OCI-LY3 (cell line): ENCODE results near the gene SLC27A5.

Experiments
- H2AFZ ChIP-seq: fragments of 200-600, 300-600 bp; shearing (Covaris generic); 2 replicates; pipeline ENCODE4 v1.6.0; 2014; ENCODE audit warnings: antibody characterized with exemption, low read depth, low read length
- H3K27ac ChIP-seq: fragments of 200-600, 300-600 bp; sonication (generic); 2 replicates; pipeline ENCODE4 v1.5.1; 2014; ENCODE audit warnings: mild to moderate bottlenecking, low read length, moderate library complexity, mixed read lengths
- H3K27me3 ChIP-seq: fragments of 200-600, 300-600 bp; sonication (generic); 2 replicates; pipeline ENCODE4 v1.6.1; 2014; ENCODE audit warnings: low read depth, low read length, mixed read lengths
- H3K36me3 ChIP-seq: fragments of 200-600, 300-600 bp; sonication (generic); replicated peaks from 2 replicates; pipeline ENCODE3; 2014; ENCODE audit warnings: low read depth, low read length, mixed read lengths
- H3K4me1 ChIP-seq: fragments of 300-600, 200-600 bp; sonication (generic); 2 replicates; pipeline ENCODE4 v1.6.1; 2014; ENCODE audit warnings: low read length, mixed read lengths
- H3K4me2 ChIP-seq: fragments of 200-600, 300-600 bp; sonication (generic); 2 replicates; pipeline ENCODE4 v1.6.1; 2014; ENCODE audit warnings: low read length, mixed read lengths
- H3K4me3 ChIP-seq: fragments of 300-600, 200-600 bp; sonication (generic); 2 replicates; pipeline ENCODE4 v1.5.1; 2014; ENCODE audit warnings: antibody characterized with exemption, mild to moderate bottlenecking, low read length, moderate library complexity
- H3K79me2 ChIP-seq: fragments of 300-600, 200-600 bp; shearing (Covaris generic); 2 replicates; pipeline ENCODE4 v1.6.1; 2014; ENCODE audit warnings: mild to moderate bottlenecking, low read length, mixed read lengths
- H3K9ac ChIP-seq: fragments of 300-600, 200-600 bp; shearing (Covaris generic); 2 replicates; pipeline ENCODE4 v1.6.0; 2014; ENCODE audit warnings: mild to moderate bottlenecking, low read length, moderate library complexity
- H3K9me3 ChIP-seq: fragments of 200-600, 300-600 bp; shearing (Covaris generic); 2 replicates; pipeline ENCODE4 v1.6.1; 2014; ENCODE audit warnings: low read length, mixed read lengths; ENCODE audit not compliant: insufficient read depth
- H4K20me1 ChIP-seq: fragments of 200-600, 300-600 bp; sonication (generic); 2 replicates; pipeline ENCODE4 v1.6.1; 2016; ENCODE audit warnings: low read length, mixed read lengths; ENCODE audit not compliant: insufficient read depth
- EZH2phosphoT487 ChIP-seq: fragments of 200-600 bp; shearing (Covaris generic); IDR thresholded peaks from 2 replicates; pipeline ENCODE4 v1.6.1; 2018; ENCODE audit warnings: antibody characterized with exemption, mixed run types, low read depth
- TF ChIP-seq, protein P1 (sequence below): fragments of 200-600, 300-600 bp; sonication (generic); IDR thresholded peaks from 2 replicates; pipeline ENCODE4 v1.5.1; 2014; ENCODE audit warnings: antibody characterized with exemption, low read length, low read depth

SLC27A5 gene

DNA sequence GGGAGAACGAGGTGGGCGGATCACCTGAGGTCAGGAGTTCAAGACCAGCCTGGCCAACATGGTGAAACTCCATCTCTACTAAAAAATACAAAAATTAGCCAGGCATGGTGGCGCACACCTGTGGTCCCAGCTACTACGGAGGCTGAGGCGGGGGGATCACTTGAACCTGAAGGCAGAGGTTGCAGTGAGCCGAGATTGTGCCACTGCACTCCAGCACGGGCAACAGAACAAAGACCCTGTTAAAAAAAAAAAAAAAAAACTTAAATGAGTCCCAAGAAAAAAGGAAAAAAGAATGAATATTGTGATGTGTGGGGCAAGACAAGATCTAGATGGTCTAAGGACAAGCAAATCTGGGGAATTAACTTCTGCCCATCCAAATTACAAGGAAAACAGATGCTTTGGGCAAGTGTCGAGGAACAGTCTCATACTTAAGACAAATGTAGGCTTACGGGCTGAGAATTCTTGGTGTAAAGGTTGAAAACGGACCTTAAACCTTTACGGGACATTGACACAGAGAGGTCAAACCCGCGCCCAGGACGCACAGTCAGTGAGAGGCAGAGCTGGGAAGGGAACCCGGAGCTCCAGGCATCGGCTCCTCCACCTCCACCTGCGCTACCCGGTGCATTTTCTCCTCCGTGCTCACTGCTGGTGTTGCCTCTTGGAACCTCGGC is 45.6 kb downstream of the SLC27A5 start:
- H3K4me2 ChIP-seq = peak overlapping the region; percentile 83
- H3K4me1 ChIP-seq = peaks cover 19% of the 10 kb centered on the region
- peaks cover 11% of the 10 kb centered on the region; the same call in 1 of the 2 replicates for H4K20me1 ChIP-seq
- H3K36me3 ChIP-seq = no peaks in the 10 kb centered on the region
- H2AFZ ChIP-seq = peak overlapping the region; percentile 94
- H3K79me2 ChIP-seq = peaks cover 9% of the 10 kb centered on the region
- H3K9ac ChIP-seq = peak overlapping the region; percentile 52
- TF ChIP-seq EZH2phosphoT487 = no peak
- TF ChIP-seq, protein P1, sequence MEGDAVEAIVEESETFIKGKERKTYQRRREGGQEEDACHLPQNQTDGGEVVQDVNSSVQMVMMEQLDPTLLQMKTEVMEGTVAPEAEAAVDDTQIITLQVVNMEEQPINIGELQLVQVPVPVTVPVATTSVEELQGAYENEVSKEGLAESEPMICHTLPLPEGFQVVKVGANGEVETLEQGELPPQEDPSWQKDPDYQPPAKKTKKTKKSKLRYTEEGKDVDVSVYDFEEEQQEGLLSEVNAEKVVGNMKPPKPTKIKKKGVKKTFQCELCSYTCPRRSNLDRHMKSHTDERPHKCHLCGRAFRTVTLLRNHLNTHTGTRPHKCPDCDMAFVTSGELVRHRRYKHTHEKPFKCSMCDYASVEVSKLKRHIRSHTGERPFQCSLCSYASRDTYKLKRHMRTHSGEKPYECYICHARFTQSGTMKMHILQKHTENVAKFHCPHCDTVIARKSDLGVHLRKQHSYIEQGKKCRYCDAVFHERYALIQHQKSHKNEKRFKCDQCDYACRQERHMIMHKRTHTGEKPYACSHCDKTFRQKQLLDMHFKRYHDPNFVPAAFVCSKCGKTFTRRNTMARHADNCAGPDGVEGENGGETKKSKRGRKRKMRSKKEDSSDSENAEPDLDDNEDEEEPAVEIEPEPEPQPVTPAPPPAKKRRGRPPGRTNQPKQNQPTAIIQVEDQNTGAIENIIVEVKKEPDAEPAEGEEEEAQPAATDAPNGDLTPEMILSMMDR = no peak
- no peaks in the 10 kb centered on the region for H3K9me3 ChIP-seq
- H3K27ac ChIP-seq = no peak overlapping the region
- peaks cover 2% of the 10 kb centered on the region; the same call in 1 of the 2 replicates for H3K27me3 ChIP-seq
- peak overlapping the region; percentile 81 for H3K4me3 ChIP-seq

DNA sequence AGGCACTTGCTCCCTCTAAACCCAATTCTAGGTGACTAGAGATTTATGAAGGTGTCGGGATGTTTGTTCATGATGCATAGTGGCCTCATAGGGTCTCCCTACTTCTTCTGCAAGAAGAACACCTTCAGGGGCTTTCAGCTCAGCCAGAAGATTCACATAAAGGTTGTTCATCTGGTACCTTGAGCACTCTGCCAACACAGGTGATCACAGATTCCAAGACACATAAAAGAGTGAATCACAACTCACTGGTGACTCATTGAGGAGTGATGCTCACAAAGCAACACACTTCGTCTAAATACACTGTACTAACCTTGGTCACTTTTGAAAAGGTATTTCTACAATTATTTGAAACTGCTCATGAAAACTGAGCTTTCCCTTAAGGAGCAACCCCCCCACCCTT is 51.8 kb downstream of the SLC27A5 start:
- Histone ChIP-seq H3K4me3 (no peak overlapping the region), H2AFZ (no peak overlapping the region), H3K27me3 (no peaks in the 10 kb centered on the region), H3K79me2 (no peaks in the 10 kb centered on the region), H3K27ac (no peak overlapping the region), H3K36me3 (peaks cover 12% of the 10 kb centered on the region), H3K9me3 (no peaks in the 10 kb centered on the region), H4K20me1 (no peaks in the 10 kb centered on the region), H3K9ac (no peak overlapping the region), H3K4me1 (peaks cover 8% of the 10 kb centered on the region), H3K4me2 (no peak overlapping the region)
- TF ChIP-seq, protein P1 = no peak
- no peak for TF ChIP-seq EZH2phosphoT487

GRCh38 chr19:58456111-58456510 is 55.7 kb downstream of the SLC27A5 start:
- Histone ChIP-seq H3K9ac (no peak overlapping the region), H3K27me3 (no peaks in the 10 kb centered on the region), H3K4me2 (no peak overlapping the region), H3K4me3 (no peak overlapping the region), H3K79me2 (peaks cover 4% of the 10 kb centered on the region; the same call in 1 of the 2 replicates), H3K27ac (no peak overlapping the region), H2AFZ (no peak overlapping the region), H3K4me1 (peaks cover 3% of the 10 kb centered on the region; the same call in 1 of the 2 replicates), H4K20me1 (no peaks in the 10 kb centered on the region), H3K36me3 (peaks cover 15% of the 10 kb centered on the region), H3K9me3 (no peaks in the 10 kb centered on the region)
- TF ChIP-seq, protein P1 = no peak
- no peak for TF ChIP-seq EZH2phosphoT487

DNA sequence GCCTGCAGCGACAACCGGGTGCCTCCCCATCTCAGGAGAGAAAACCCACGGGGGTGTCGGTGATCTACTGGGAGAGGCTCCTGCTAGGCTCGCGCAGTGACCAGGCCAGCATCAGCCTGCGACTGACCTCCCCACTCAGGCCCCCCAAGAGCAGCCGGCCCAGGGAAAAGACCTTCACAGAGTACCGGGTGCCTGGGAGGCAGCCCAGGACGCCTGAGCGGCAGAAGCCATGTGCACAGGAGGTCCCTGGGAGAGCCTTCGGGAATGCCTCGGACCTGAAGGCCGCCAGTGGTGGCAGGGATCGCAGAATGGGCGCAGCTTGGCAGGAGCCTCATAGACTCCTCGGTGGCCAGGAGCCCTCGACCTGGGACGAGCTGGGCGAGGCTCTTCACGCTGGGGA is 56.5 kb downstream of the SLC27A5 start:
- no peaks in the 10 kb centered on the region for H4K20me1 ChIP-seq
- no peak overlapping the region for H3K27ac ChIP-seq
- no peak overlapping the region for H3K4me3 ChIP-seq
- 0 out of 2 replicates have a peak, but pooled peaks cover 6% of the 10 kb centered on the region for H3K27me3 ChIP-seq
- H3K36me3 ChIP-seq = peaks cover 15% of the 10 kb centered on the region
- H3K4me2 ChIP-seq = no peak overlapping the region
- TF ChIP-seq EZH2phosphoT487 = no peak
- TF ChIP-seq, protein P1 = no peak
- H3K9ac ChIP-seq = no peak overlapping the region
- peaks cover 8% of the 10 kb centered on the region for H3K4me1 ChIP-seq
- H3K9me3 ChIP-seq = no peaks in the 10 kb centered on the region; the same call in 1 of the 2 replicates
- H2AFZ ChIP-seq = no peak overlapping the region
- H3K79me2 ChIP-seq = peaks cover 4% of the 10 kb centered on the region; the same call in 1 of the 2 replicates
